CD4-positive, CD25-positive, alpha-beta regulatory T cell (primary cell): ENCODE measurements around the gene FERMT1. TPM values are rescaled to one million over a fixed set of nuclear protein-coding genes. Genes with fewer than 3 reads are reported as not detected.

ENCODE experiments used
- ATAC-seq, 2 donors: fragments of 150-1000 bp; cut with Tn5 transposase; one replicate each; pipeline ENCODE4 v1.10.0; 2021; ENCODE audit warnings: low read depth in 2 of 2, moderate number of reproducible peaks in 2 of 2, moderate library complexity in 1 of 2
- DNase-seq, 3 donors: peaks; one replicate each; pipeline versions ENCODE4 v3.0.0 to v3.0.0-alpha.2; 2012 to 2022; ENCODE audit warnings: mixed read lengths in 1 of 3
- H3K27ac ChIP-seq: one replicate; pipeline ENCODE4 v1.7.0; 2013; ENCODE audit warnings: mild to moderate bottlenecking, low read length; ENCODE audit not compliant: insufficient read depth, poor library complexity, severe bottlenecking
- H3K27me3 ChIP-seq: one replicate; pipeline ENCODE4 v1.7.0; 2013; ENCODE audit warnings: low read length; ENCODE audit not compliant: control insufficient read depth, insufficient read depth
- H3K36me3 ChIP-seq: one replicate; pipeline ENCODE4 v1.7.0; 2013; ENCODE audit warnings: mild to moderate bottlenecking, low read length, moderate library complexity; ENCODE audit not compliant: control insufficient read depth, insufficient read depth
- H3K4me1 ChIP-seq: 2 replicates; pipeline ENCODE4 v1.7.0; 2013; ENCODE audit warnings: mild to moderate bottlenecking, low read length; ENCODE audit not compliant: insufficient read depth, control insufficient read depth, poor library complexity, severe bottlenecking
- H3K4me3 ChIP-seq: one replicate; pipeline ENCODE4 v1.7.0; 2013; ENCODE audit warnings: low read depth, mild to moderate bottlenecking, low read length, moderate library complexity
- H3K9me3 ChIP-seq, 2 experiments: 1 replicate in 1 of 2; 2 replicates in 1 of 2; pipeline ENCODE4 v1.7.0; 2013; ENCODE audit warnings: low read length in 2 of 2, mild to moderate bottlenecking in 1 of 2, moderate library complexity in 1 of 2; ENCODE audit not compliant: control insufficient read depth in 2 of 2
- H3K27ac Mint-ChIP-seq, 3 donors: one replicate each; pipeline ENCODE4 v1.8.0; 2020 to 2022; ENCODE audit warnings: mild to moderate bottlenecking in 3 of 3, mixed read lengths in 3 of 3, moderate library complexity in 2 of 3
- H3K27me3 Mint-ChIP-seq: one replicate; pipeline ENCODE4 v1.8.0; 2022; ENCODE audit warnings: mild to moderate bottlenecking, mixed read lengths
- H3K36me3 Mint-ChIP-seq: one replicate; pipeline ENCODE4 v1.8.0; 2020; ENCODE audit warnings: mixed read lengths
- H3K4me1 Mint-ChIP-seq, 4 donors: one replicate each; pipeline ENCODE4 v1.8.0; 2020 to 2022; ENCODE audit warnings: mixed read lengths in 4 of 4, mild to moderate bottlenecking in 1 of 4
- H3K4me3 Mint-ChIP-seq, 4 donors: one replicate each; pipeline ENCODE4 v1.8.0; 2020 to 2022; ENCODE audit warnings: mild to moderate bottlenecking in 4 of 4, mixed read lengths in 4 of 4, moderate library complexity in 3 of 4
- H3K9me3 Mint-ChIP-seq, 7 donors: one replicate each; pipeline ENCODE4 v1.8.0; 2020 to 2022; ENCODE audit warnings: mixed read lengths in 7 of 7, mild to moderate bottlenecking in 3 of 7, moderate library complexity in 2 of 7
- polyA plus RNA-seq, 4 donors: library from polyadenylated mRNA; unstranded; fragments of 300-500 nt; fragmentation: Illumina TruSeq; gene quantifications; one replicate each; pipeline ENCODE4 v1.2.3, GENCODE V29; 2021
- total RNA-seq: library from RNA; stranded (reverse); gene quantifications from one replicate; pipeline ENCODE4 v1.2.3, GENCODE V29; 2022

FERMT1 gene, protein sequence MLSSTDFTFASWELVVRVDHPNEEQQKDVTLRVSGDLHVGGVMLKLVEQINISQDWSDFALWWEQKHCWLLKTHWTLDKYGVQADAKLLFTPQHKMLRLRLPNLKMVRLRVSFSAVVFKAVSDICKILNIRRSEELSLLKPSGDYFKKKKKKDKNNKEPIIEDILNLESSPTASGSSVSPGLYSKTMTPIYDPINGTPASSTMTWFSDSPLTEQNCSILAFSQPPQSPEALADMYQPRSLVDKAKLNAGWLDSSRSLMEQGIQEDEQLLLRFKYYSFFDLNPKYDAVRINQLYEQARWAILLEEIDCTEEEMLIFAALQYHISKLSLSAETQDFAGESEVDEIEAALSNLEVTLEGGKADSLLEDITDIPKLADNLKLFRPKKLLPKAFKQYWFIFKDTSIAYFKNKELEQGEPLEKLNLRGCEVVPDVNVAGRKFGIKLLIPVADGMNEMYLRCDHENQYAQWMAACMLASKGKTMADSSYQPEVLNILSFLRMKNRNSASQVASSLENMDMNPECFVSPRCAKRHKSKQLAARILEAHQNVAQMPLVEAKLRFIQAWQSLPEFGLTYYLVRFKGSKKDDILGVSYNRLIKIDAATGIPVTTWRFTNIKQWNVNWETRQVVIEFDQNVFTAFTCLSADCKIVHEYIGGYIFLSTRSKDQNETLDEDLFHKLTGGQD
- total RNA-seq = not detected
- not detected for polyA plus RNA-seq

DNA sequence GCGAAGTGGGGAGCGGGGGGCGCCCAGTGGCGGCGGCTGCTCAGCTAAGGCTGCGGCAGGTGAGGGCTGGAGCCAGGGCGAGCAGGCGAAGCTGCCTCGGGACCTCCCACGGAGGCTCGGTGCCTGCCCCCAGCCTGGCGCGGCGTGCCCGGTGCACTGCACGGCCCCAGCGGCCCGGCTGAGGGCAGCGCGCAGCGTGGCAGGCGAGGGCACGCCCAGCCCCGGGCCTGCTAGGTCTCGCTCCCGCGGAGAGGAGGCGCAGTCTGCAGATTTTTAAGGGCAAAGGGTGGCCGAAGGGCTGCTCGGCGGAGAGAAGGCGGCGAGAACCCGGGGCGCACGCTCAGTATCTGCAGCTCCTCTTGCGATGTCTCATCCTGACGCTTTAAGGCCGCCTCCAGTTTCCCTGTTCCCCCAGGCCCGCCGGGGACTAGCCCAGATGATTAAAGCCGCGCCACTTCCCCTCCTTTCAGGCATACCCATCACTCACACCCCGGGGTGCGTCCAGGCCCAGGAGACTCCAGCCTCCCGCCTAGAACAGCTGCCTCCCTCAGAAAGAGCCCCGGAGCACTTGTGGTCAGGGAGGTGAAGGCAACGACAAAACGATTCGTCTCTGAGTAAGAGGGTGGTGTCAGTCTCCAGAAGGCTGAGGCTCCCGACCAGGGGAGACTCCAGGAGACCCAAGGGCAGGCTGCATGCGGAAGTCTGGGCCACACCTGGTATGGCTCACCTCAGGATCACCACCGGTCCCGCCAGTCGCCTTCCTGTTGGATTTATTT is at the start of gene FERMT1:
Gene FERMT1 (minus strand): TSS at position 158 of the 776 bp plus-strand sequence. CDS start 3,476 bp downstream, outside the sequence.
- no peaks in the 10 kb centered on the region for H3K36me3 Mint-ChIP-seq
- Histone ChIP-seq H3K36me3 (no peaks in the 10 kb centered on the region), H3K27me3 (peaks cover 15% of the 10 kb centered on the region), H3K4me3 (no peak within 1 kb of the TSS), H3K4me1 (peaks cover 9% of the 10 kb centered on the region), H3K9me3 (no peaks in the 10 kb centered on the region), H3K27ac (no peak within 1 kb of the TSS)
- H3K27ac Mint-ChIP-seq = no peak within 1 kb of the TSS
- H3K4me3 Mint-ChIP-seq = peak within 1 kb of the TSS in 2 of 4 donors; percentile 19 to 47
- peaks cover 0 to 8% (median 0%) of the 10 kb centered on the region in 7 donors for H3K9me3 Mint-ChIP-seq
- H3K27me3 Mint-ChIP-seq = peaks cover 45% of the 10 kb centered on the region
- peak in 1 of 3 donors; percentile 19 for DNase-seq
- no peak for ATAC-seq
- peaks cover 0 to 11% (median 0%) of the 10 kb centered on the region in 4 donors for H3K4me1 Mint-ChIP-seq

GRCh38 chr20:6169251-6169650 is 46.4 kb upstream of the FERMT1 start:
- DNase-seq (no peak), ATAC-seq (no peak)
- Histone ChIP-seq H3K9me3 (no peaks in the 10 kb centered on the region), H3K27ac (no peak overlapping the region), H3K36me3 (no peaks in the 10 kb centered on the region), H3K4me1 (no peaks in the 10 kb centered on the region), H3K4me3 (no peak overlapping the region), H3K27me3 (no peaks in the 10 kb centered on the region)
- no peaks in the 10 kb centered on the region for H3K4me1 Mint-ChIP-seq
- no peaks in the 10 kb centered on the region for H3K36me3 Mint-ChIP-seq
- H3K4me3 Mint-ChIP-seq = no peak overlapping the region
- H3K27ac Mint-ChIP-seq = no peak overlapping the region
- H3K27me3 Mint-ChIP-seq = peaks cover 9% of the 10 kb centered on the region
- H3K9me3 Mint-ChIP-seq = peaks cover 0 to 8% (median 4%) of the 10 kb centered on the region in 7 donors

- peaks cover 9% of the 10 kb centered on the region for H3K27me3 Mint-ChIP-seq
These were observed 45.4 kb upstream of the FERMT1 start for GRCh38 chr20:6168204-6168603.

GRCh38 chr20:6165346-6165745 is 42.5 kb upstream of the FERMT1 start:
- H3K4me1 Mint-ChIP-seq = no peaks in the 10 kb centered on the region
- Histone ChIP-seq H3K9me3 (no peaks in the 10 kb centered on the region), H3K4me1 (no peaks in the 10 kb centered on the region), H3K27ac (no peak overlapping the region), H3K36me3 (no peaks in the 10 kb centered on the region), H3K27me3 (no peaks in the 10 kb centered on the region), H3K4me3 (no peak overlapping the region)
- H3K4me3 Mint-ChIP-seq = no peak overlapping the region
- no peak for DNase-seq
- H3K9me3 Mint-ChIP-seq = peaks cover 0 to 2% (median 0%) of the 10 kb centered on the region in 7 donors
- no peak for ATAC-seq
- no peak overlapping the region for H3K27ac Mint-ChIP-seq
- no peaks in the 10 kb centered on the region for H3K36me3 Mint-ChIP-seq
- H3K27me3 Mint-ChIP-seq = peaks cover 9% of the 10 kb centered on the region

More at GRCh38 chr20:6168204-6168603, 45.4 kb upstream of the FERMT1 start:
- Mint-ChIP-seq H3K36me3 (no peaks in the 10 kb centered on the region), H3K4me3 (no peak overlapping the region), H3K9me3 (peaks cover 0 to 8% (median 4%) of the 10 kb centered on the region in 7 donors), H3K27ac (no peak overlapping the region), H3K4me1 (no peaks in the 10 kb centered on the region)
- Histone ChIP-seq H3K27ac (no peak overlapping the region), H3K9me3 (no peaks in the 10 kb centered on the region), H3K27me3 (no peaks in the 10 kb centered on the region), H3K4me1 (no peaks in the 10 kb centered on the region), H3K36me3 (no peaks in the 10 kb centered on the region), H3K4me3 (no peak overlapping the region)
- no peak for ATAC-seq
- DNase-seq = no peak

DNA sequence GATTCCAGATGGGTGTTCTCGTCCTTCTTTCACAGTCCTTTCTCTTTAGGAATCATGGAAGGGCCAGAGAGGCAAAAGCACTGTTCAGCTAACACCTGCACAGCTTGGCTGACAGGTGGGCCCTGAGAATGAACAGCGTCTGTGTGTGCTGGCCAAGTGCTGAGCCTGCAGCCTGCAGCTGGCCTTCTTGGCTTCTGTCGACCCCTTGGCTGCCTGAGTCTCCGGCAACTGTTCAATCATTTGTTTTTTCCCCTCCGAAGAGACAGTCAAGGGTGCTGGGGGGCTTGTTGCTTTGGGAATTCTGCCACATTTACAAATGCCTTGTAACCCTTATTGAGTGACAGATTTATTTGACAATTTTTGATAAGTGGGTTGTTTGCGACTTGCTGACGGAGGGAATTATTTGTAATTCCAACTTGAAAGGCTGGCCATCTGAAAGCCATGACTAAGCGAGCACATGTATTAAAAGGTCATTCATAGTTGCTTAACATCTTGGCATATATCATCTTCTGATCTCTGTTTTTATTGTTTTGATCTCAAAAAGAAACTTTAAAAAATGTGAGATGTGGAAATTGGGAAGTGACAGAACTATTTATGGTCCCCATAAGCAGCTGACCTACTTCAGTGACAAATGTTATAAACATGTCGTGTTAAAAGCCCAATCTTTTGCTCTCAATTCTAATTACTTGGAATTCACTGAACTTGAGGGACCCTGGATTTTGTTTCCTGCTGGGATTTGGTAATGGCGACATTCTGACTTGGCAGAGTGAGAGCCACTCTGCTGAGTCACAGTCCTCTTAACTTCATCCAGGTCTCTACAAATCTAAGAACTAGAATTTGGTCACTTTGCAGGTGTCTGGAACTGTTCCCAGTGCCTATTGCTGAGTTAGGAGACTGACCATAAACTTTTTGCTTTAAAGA is 41.9 kb upstream of the FERMT1 start:
- H3K4me1 Mint-ChIP-seq = no peaks in the 10 kb centered on the region
- Histone ChIP-seq H3K36me3 (no peaks in the 10 kb centered on the region), H3K9me3 (no peaks in the 10 kb centered on the region), H3K4me3 (no peak overlapping the region), H3K27me3 (no peaks in the 10 kb centered on the region), H3K27ac (no peak overlapping the region), H3K4me1 (no peaks in the 10 kb centered on the region)
- H3K4me3 Mint-ChIP-seq = no peak overlapping the region
- no peaks in the 10 kb centered on the region for H3K36me3 Mint-ChIP-seq
- peaks cover 5% of the 10 kb centered on the region for H3K27me3 Mint-ChIP-seq
- ATAC-seq (no peak), DNase-seq (no peak)
- peaks cover 0 to 2% (median 0%) of the 10 kb centered on the region in 7 donors for H3K9me3 Mint-ChIP-seq
- H3K27ac Mint-ChIP-seq = no peak overlapping the region

DNA sequence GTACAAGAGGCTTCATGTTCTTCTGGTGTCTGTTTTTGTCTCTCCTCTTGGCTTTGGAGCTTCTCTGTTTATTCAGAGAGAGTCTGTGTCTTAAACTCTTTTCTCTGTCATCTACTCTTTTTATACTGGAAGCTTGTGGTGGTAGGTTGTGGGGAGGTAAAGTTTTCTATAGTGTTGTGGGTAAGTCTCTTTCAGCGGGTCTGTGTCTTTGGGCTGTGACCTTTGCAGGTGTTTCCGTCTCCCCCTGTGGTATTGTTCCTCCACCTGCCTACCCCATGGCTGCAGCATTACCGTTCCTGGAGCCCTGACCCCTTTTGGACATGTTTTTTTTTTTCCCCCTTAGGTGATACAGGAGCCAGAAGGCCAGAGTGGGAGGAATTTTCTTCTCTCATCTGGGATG is 37.9 kb upstream of the FERMT1 start:
- no peaks in the 10 kb centered on the region for H3K36me3 Mint-ChIP-seq
- peaks cover 0 to 17% (median 6%) of the 10 kb centered on the region in 7 donors for H3K9me3 Mint-ChIP-seq
- no peak overlapping the region for H3K4me3 Mint-ChIP-seq
- Histone ChIP-seq H3K36me3 (no peaks in the 10 kb centered on the region), H3K9me3 (peaks cover 4 to 9% of the 10 kb centered on the region in 2 experiments), H3K27me3 (no peaks in the 10 kb centered on the region), H3K4me1 (no peaks in the 10 kb centered on the region), H3K4me3 (no peak overlapping the region), H3K27ac (no peak overlapping the region)
- no peak overlapping the region for H3K27ac Mint-ChIP-seq
- DNase-seq = no peak
- H3K27me3 Mint-ChIP-seq = peaks cover 9% of the 10 kb centered on the region
- no peaks in the 10 kb centered on the region for H3K4me1 Mint-ChIP-seq
- ATAC-seq = no peak

- no peak for ATAC-seq
These were observed 34.5 kb upstream of the FERMT1 start for GRCh38 chr20:6157345-6157744.

More at GRCh38 chr20:6157345-6157744, 34.5 kb upstream of the FERMT1 start:
- no peak overlapping the region for H3K27ac ChIP-seq
- H3K36me3 Mint-ChIP-seq = no peaks in the 10 kb centered on the region
- H3K27ac Mint-ChIP-seq = no peak overlapping the region
- H3K9me3 ChIP-seq = peaks cover 4 to 9% of the 10 kb centered on the region in 2 experiments
- H3K27me3 ChIP-seq = peaks cover 3% of the 10 kb centered on the region
- H3K9me3 Mint-ChIP-seq = peaks cover 0 to 17% (median 9%) of the 10 kb centered on the region in 7 donors
- H3K27me3 Mint-ChIP-seq = peaks cover 13% of the 10 kb centered on the region
- no peaks in the 10 kb centered on the region for H3K4me1 Mint-ChIP-seq
- no peaks in the 10 kb centered on the region for H3K4me1 ChIP-seq
- no peaks in the 10 kb centered on the region for H3K36me3 ChIP-seq
- DNase-seq = no peak
- H3K4me3 ChIP-seq = no peak overlapping the region
- H3K4me3 Mint-ChIP-seq = no peak overlapping the region
